GM12878 (cell line): ENCODE measurements around the gene ARL15. TPM values are rescaled to one million over a fixed set of nuclear protein-coding genes. Genes with fewer than 3 reads are reported as not detected.

Source experiments
- ATAC-seq: fragments of 200-7000 bp; cut with Tn5 transposase; 3 replicates; pipeline ENCODE4 v1.9.1; 2020; ENCODE audit warnings: mild to moderate bottlenecking, moderate library complexity
- BruUV-seq: library from RNA; stranded (reverse); fragments of 400-500 nt; replicated peaks from 2 replicates; lab custom pipeline; 2021; lab: Mats Ljungman, UMichigan
- CTCF ChIA-PET: fragments of 300-600 bp; sonication (Branson Sonifier 250); formaldehyde crosslinking; extraction: SDS; loops from one replicate; lab custom pipeline; 2021; ENCODE audit warnings: inconsistent platforms; lab: Yijun Ruan, JAX
- POLR2A ChIA-PET: fragments of 350-600 bp; formaldehyde crosslinking; extraction: SDS; loops from one replicate; lab custom pipeline; 2021; ENCODE audit warnings: inconsistent platforms; lab: Charles Lee
- RAD21 ChIA-PET: fragments of 300-600 bp; sonication (Branson Sonifier 250); formaldehyde crosslinking; loops from one replicate; lab custom pipeline; 2023; ENCODE audit warnings: antibody characterized with exemption; ENCODE audit not compliant: unreplicated experiment; lab: Charles Lee
- SMC1A ChIA-PET: fragments of 300-600 bp; sonication (Branson Sonifier 250); formaldehyde crosslinking; loops from one replicate; lab custom pipeline; 2023; ENCODE audit not compliant: unreplicated experiment, uncharacterized antibody; lab: Charles Lee
- DNase-seq: peaks from one replicate; pipeline ENCODE4 v3.0.0-alpha.2; 2011; ENCODE audit warnings: low read depth, low spot score
- FAIRE-seq: peaks from 3 replicates; lab custom pipeline; 2011; peaks lifted over from hg19 to GRCh38; lab: Jason Lieb, UNC
- H2AFZ ChIP-seq: 2 replicates; pipeline ENCODE4 v1.6.0; 2011; ENCODE audit warnings: low read depth, low read length, control low read depth; ENCODE audit not compliant: control insufficient read depth
- H3K27ac ChIP-seq: 2 replicates; pipeline ENCODE4 v1.5.1; 2011; ENCODE audit warnings: control low read depth; ENCODE audit not compliant: control insufficient read depth, insufficient read depth
- H3K27me3 ChIP-seq, 2 experiments: replicated peaks in 1 of 2; 2 replicates each; pipeline versions ENCODE4 v1.6.0 to v1.6.1; 2011; ENCODE audit warnings: low read length in 1 of 2; ENCODE audit not compliant: control insufficient read depth in 2 of 2, insufficient read depth in 2 of 2
- H3K36me3 ChIP-seq, 2 experiments: 2 replicates each; pipeline ENCODE4 v1.5.1; 2011; ENCODE audit warnings: low read length in 1 of 2; ENCODE audit not compliant: control insufficient read depth in 2 of 2, insufficient read depth in 2 of 2
- H3K4me1 ChIP-seq: 2 replicates; pipeline ENCODE4 v1.6.1; 2011; ENCODE audit warnings: mild to moderate bottlenecking, low read length, moderate library complexity, mixed read lengths; ENCODE audit not compliant: control insufficient read depth, insufficient read depth
- H3K4me2 ChIP-seq: 2 replicates; pipeline ENCODE4 v1.6.0; 2011; ENCODE audit warnings: control low read depth; ENCODE audit not compliant: control insufficient read depth, insufficient read depth
- H3K4me3 ChIP-seq: fragments of 200-600 bp; sonication (generic); 2 replicates; pipeline ENCODE4 v1.5.1; 2016
- H3K79me2 ChIP-seq: 2 replicates; pipeline ENCODE4 v1.6.0; 2011; ENCODE audit warnings: low read length; ENCODE audit not compliant: control insufficient read depth, insufficient read depth
- H3K9ac ChIP-seq: 2 replicates; pipeline ENCODE4 v1.8.0; 2011; ENCODE audit warnings: low read length, control low read depth, mixed read lengths; ENCODE audit not compliant: control insufficient read depth, insufficient read depth
- H3K9me3 ChIP-seq: replicated peaks from 3 replicates; pipeline ENCODE4 v1.5.1; 2011; ENCODE audit warnings: mild to moderate bottlenecking, low read length; ENCODE audit not compliant: control insufficient read depth, insufficient read depth
- H4K20me1 ChIP-seq: 2 replicates; pipeline ENCODE4 v1.6.0; 2011; ENCODE audit not compliant: control insufficient read depth, insufficient read depth
- BCL3 ChIP-seq: IDR thresholded peaks from 2 replicates; pipeline ENCODE4 v1.6.1; 2011; ENCODE audit warnings: borderline replicate concordance, low read depth, mild to moderate bottlenecking, moderate library complexity, low read length; ENCODE audit not compliant: insufficient read depth, poor library complexity, severe bottlenecking
- BHLHE40 ChIP-seq, 2 experiments: fragments of 450-650 bp in 1 of 2; IDR thresholded peaks; 2 replicates each; pipeline ENCODE4 v1.6.1; 2011 to 2017; ENCODE audit warnings: low read depth in 2 of 2, borderline replicate concordance in 1 of 2, improper control_type of control experiment in 1 of 2, low read length in 1 of 2, mild to moderate bottlenecking in 1 of 2
- DPF2 ChIP-seq: fragments of 450-650 bp; IDR thresholded peaks from 2 replicates; pipeline ENCODE4 v1.6.1; 2017; ENCODE audit warnings: mild to moderate bottlenecking
- EED ChIP-seq: sonication (generic); IDR thresholded peaks from 2 replicates; pipeline ENCODE4 v1.6.1; 2016; ENCODE audit warnings: antibody characterized with exemption, low read depth
- FOXM1 ChIP-seq: IDR thresholded peaks from 2 replicates; pipeline ENCODE4 v1.6.1; 2012; ENCODE audit warnings: low read depth, mild to moderate bottlenecking, inconsistent platforms, low read length, moderate library complexity
- HCFC1 ChIP-seq: fragments of 150-350 bp; IDR thresholded peaks from 2 replicates; pipeline ENCODE4 v1.6.1; 2014; ENCODE audit warnings: low read length
- NR2F1 ChIP-seq: fragments of 450-650 bp; conservative IDR thresholded peaks from 2 replicates; pipeline ENCODE4 v1.6.1; 2017; ENCODE audit warnings: mild to moderate bottlenecking
- RELA ChIP-seq: fragments of 450-650 bp; IDR thresholded peaks from 2 replicates; pipeline ENCODE4 v1.8.0; 2014; ENCODE audit warnings: borderline replicate concordance; ENCODE audit not compliant: partially characterized antibody
- ZNF207 ChIP-seq: fragments of 450-650 bp; IDR thresholded peaks from 2 replicates; pipeline ENCODE4 v1.6.1; 2014; ENCODE audit warnings: antibody characterized with exemption, mild to moderate bottlenecking, borderline replicate concordance
- ZSCAN29 ChIP-seq: fragments of 450-650 bp; IDR thresholded peaks from 2 replicates; pipeline ENCODE4 v1.6.1; 2017; ENCODE audit warnings: mild to moderate bottlenecking, moderate library complexity
- WGBS: methylation state at CpG from one replicate; pipeline ENCODE4 v1.1.6; 2016; ENCODE audit warnings: low lambda C conversion rate; ENCODE audit not compliant: insufficient replicate concordance, insufficient coverage; ENCODE audit errors: missing lambda C conversion rate; 5-methylcytosine and 5-hydroxymethylcytosine counted together
- in situ Hi-C: fragments of 300-500 bp; cut with MboI; formaldehyde crosslinking; loops from 9 replicates; pipeline ENCODE4 v1.14.3; 2018; ENCODE audit warnings: mixed read lengths
- intact Hi-C: fragments of 100-400 bp; cut with micrococcal nuclease; formaldehyde crosslinking; loops from one replicate; pipeline ENCODE4 v1.14.2; 2022; ENCODE audit not compliant: unreplicated experiment
- polyA plus RNA-seq, 11 experiments: library from polyadenylated mRNA; depleted of rRNA in 4 of 11; unstranded in 6 of 11; stranded (reverse) in 5 of 11; fragments of >200 nt; fragmentation: Nextera tagmentation in 4 of 11; fragmentation: Illumina TruSeq in 1 of 11; extraction: Ambion mirVana in 4 of 11; extraction: Trizol in 1 of 11; gene quantifications; 1 replicate in 1 of 11; 2 replicates in 10 of 11; pipeline versions ENCODE4 v1.2.1 to v1.2.3, GENCODE V29; 2011 to 2016; ENCODE audit warnings: inconsistent platforms in 2 of 11, missing spikeins in 2 of 11, low read depth in 1 of 11
- total RNA-seq, 4 experiments: library from RNA; depleted of rRNA in 3 of 4; stranded (reverse); fragments of >200 nt in 3 of 4; fragmentation: Illumina TruSeq in 1 of 4; extraction: Trizol in 1 of 4; gene quantifications; 2 replicates each; pipeline versions ENCODE4 v1.2.1 to v1.2.3, GENCODE V29; 2013 to 2021
- TF ChIP-seq, protein P1 (sequence below): fragments of 450-650 bp; IDR thresholded peaks from 2 replicates; pipeline ENCODE4 v1.6.1; 2014; ENCODE audit warnings: mild to moderate bottlenecking

Gene ARL15
- total and polyA plus RNA-seq, 10 of the 15 experiments (the other 5 are each of a cell fraction or from before 2014, with no cell fraction given), result 3.6 to 11.0 (median 7.7) TPM

GRCh38 chr5:53926026-53926425, 384.3 kb downstream of the ARL15 start (continued):
- TF ChIP-seq, protein P1, sequence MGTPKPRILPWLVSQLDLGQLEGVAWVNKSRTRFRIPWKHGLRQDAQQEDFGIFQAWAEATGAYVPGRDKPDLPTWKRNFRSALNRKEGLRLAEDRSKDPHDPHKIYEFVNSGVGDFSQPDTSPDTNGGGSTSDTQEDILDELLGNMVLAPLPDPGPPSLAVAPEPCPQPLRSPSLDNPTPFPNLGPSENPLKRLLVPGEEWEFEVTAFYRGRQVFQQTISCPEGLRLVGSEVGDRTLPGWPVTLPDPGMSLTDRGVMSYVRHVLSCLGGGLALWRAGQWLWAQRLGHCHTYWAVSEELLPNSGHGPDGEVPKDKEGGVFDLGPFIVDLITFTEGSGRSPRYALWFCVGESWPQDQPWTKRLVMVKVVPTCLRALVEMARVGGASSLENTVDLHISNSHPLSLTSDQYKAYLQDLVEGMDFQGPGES, result no peak

DNA sequence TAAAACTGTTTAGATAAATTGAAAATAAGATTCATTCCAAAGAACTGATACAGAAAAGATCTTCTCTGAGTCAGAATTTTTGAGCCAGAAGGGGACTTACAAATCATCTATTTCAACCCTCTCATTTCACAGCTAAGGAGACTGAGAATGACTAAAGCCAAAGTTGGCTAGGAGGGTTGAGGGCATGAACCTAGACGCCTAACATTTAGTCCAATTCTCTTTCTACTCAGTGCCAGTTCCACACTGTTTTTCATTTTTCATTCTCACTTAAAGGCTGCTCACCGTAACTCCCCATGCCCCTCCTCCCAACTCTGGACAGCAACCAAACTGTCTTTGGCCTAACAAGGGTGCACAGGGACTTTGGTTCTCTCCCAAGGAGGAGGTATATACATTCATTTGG, 386.0 kb downstream of the ARL15 start:
- Histone ChIP-seq H3K4me3 (no peak overlapping the region), H3K4me1 (no peaks in the 10 kb centered on the region), H3K9me3 (no peaks in the 10 kb centered on the region), H4K20me1 (no peaks in the 10 kb centered on the region), H3K79me2 (no peaks in the 10 kb centered on the region), H3K27me3 (no peaks in the 10 kb centered on the region), H2AFZ (no peak overlapping the region), H3K4me2 (no peak overlapping the region), H3K9ac (no peak overlapping the region), H3K27ac (no peak overlapping the region), H3K36me3 (no peaks in the 10 kb centered on the region)
- RAD21 ChIA-PET, result no interaction called here
- POLR2A ChIA-PET, result no interaction called here
- no TSS peak for BruUV-seq
- ATAC-seq (no peak), FAIRE-seq (no peak), DNase-seq (no peak)
- in situ Hi-C loops (no loop called here), intact Hi-C loops (no loop called here)
- TF ChIP-seq BCL3, result no peak
- no peak for TF ChIP-seq DPF2
- no peak for TF ChIP-seq RELA
- no peak for TF ChIP-seq NR2F1
- TF ChIP-seq HCFC1, result no peak
- no peak for TF ChIP-seq ZSCAN29
- TF ChIP-seq BHLHE40 (IDR thresholded peaks at IDR 0.05; ENCODE audit: borderline replicate concordance in 1 of 2, low read depth in 2 of 2, low read length in 1 of 2), result no peak
- no peak for TF ChIP-seq EED
- TF ChIP-seq ZNF207, result no peak
- no peak for TF ChIP-seq FOXM1
- WGBS, result 89% methylated on average over 2 of the region's 2 CpGs
- SMC1A ChIA-PET, result no interaction called here
- CTCF ChIA-PET, result interaction anchor here (0.6 kb wide), 1 partner anchor 502 kb away, joined by 5 read pairs; no protein-coding TSS in a partner anchor
